Melanocyte of skin (primary cell): ENCODE measurements around the gene SLC25A19. TPM values are rescaled to one million over a fixed set of nuclear protein-coding genes. Genes with fewer than 3 reads are reported as not detected.

Experiments
- total RNA-seq, 2 donors: library from RNA; depleted of rRNA; stranded (reverse); fragments of >200 nt; gene quantifications; 2 replicates each; pipeline ENCODE4 v1.2.3, GENCODE V29; 2012

Gene SLC25A19
- total RNA-seq = 10 to 100 TPM in 1 of 2 donors, 1 to 10 TPM in 1; 4.5 to 11.0 TPM

DNA sequence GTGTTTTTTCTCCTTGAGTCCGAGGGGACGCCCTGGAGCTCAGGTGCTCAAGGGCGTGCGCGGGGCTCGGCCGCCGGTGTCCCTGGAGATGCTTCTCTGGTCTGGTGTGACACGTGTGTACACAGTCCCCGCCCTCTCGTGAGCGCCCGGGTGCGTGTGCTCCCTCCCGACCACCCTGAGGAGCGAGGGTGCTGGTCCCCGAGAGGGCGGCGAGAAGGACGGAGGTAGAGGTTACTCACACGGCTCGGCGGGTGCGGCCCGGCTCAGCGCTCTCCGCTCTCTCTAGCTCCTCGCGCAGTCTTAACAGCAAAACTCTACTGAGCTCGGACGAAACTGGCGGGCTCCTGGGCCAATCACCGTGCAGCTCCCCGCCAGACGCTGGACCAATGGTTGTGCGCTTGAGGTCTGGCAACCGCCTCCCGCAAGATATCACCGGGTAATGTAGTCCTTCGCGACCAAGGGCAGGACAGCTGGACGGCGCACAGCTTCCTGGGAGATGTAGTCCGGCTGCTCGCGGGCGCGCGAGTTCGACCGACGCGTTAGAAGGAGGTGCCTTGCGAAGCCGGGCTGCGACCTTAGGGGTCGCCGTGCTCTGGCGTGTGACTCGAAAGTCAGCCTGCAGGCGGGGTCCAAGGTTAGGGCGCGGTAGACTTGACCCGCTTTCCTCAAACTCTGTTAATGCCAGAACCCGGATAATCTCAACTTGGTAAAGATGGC lies at the start of gene SLC25A19:
TSS of gene SLC25A19 (minus strand) at position 319 of the 717 bp plus-strand sequence. CDS start 2,669 bp downstream, outside the sequence.

DNA sequence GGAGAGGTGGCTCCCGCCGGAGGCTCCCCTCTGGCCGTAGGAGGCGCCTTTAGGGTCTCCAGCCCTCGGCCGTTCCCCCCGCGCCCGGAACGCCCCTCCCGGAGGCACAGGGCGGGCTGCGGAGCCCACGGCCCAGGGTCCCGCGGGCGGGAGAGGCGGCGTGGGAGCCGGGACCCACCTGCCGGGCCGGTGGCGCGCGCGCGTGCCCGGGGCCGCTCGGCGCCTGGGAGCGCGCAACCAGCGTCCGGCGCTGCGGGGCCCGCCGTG lies 18.3 kb downstream of the SLC25A19 start, which contains the start of gene MIF4GD:
TSS of gene MIF4GD (minus strand) at position 266 of the 267 bp plus-strand sequence. CDS start 1,036 bp downstream, outside the sequence.

DNA sequence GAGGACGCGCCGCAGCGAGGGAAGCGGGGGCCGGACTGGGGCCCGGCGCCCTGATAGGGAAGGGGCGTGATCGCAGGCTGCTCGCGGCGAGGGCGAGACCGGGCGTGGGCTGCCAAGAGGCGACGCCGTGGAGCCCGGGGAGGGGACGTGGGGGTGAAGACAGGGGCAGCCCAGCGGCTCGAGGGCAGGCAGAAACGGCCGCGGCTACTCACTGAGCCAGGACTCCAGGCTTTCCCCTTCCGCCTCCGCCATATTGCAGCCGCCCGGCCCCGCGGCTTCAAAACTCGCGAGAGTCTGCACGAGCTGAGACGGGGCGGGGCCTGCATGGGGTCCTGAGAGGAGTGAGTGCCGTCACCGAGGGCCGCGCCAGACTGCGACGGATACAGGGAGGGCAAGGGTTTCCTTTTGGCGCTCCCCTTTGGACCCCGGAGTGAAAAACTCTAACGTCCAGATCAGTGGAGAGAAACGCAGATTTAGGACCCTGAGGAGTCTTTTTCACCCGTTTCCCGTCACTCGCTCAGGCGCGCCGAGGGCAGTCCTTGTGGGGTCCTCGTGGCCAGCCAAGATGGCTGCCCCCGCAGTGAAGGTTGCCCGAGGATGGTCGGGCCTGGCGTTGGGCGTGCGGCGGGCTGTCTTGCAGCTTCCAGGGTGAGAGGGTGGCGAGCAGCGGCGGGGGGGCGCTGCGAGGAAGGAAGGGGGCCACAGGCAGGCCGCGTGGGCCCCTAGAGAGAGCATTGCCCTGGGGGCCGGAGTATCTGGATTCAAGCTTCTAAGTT lies 27.7 kb downstream of the SLC25A19 start, which contains the start of the genes GGA3 and MRPS7:
TSS of gene GGA3 (minus strand) at position 271 of the 776 bp plus-strand sequence. CDS start at position 252, 19 bp downstream.
TSS of gene MRPS7 (plus strand) at position 544 of the 776 bp plus-strand sequence. CDS start at position 566, 22 bp downstream.

Other genes with a start within 250 kb of the SLC25A19 start
- 100 to 1,000 TPM; 218 to 264 TPM for gene ATP5PD, start 242.5 kb downstream of the SLC25A19 start, total RNA-seq
- 10 to 100 TPM; 16.0 to 20.0 TPM for gene KCTD2, start 242.2 kb downstream of the SLC25A19 start, total RNA-seq
- gene SLC16A5, start 201.5 kb downstream of the SLC25A19 start, total RNA-seq = 10 to 100 TPM; 12.0 to 17.0 TPM
- 1 to 10 TPM; 3.8 to 4.0 TPM for gene ARMC7, start 179.5 kb downstream of the SLC25A19 start, total RNA-seq
- 10 to 100 TPM; 40.3 to 42.6 TPM for gene NT5C, start 157.7 kb downstream of the SLC25A19 start, total RNA-seq
- gene JPT1, start 134.9 kb downstream of the SLC25A19 start, total RNA-seq = 100 to 1,000 TPM; 109 to 238 TPM
- 10 to 100 TPM; 55.1 to 86.6 TPM for gene SUMO2, start 106.5 kb downstream of the SLC25A19 start, total RNA-seq
- 10 to 100 TPM; 36.8 to 59.9 TPM for gene NUP85, start 83.8 kb downstream of the SLC25A19 start, total RNA-seq
- gene GGA3, start 27.8 kb downstream of the SLC25A19 start, total RNA-seq = 10 to 100 TPM; 13.8 to 15.0 TPM
- 10 to 100 TPM; 55.7 to 82.6 TPM for gene MRPS7, start 27.6 kb downstream of the SLC25A19 start, total RNA-seq
- 10 to 100 TPM in 1 of 2 donors, 1 to 10 TPM in 1; 4.7 to 10.7 TPM for gene MIF4GD, start 18.2 kb downstream of the SLC25A19 start, total RNA-seq
- 10 to 100 TPM; 70.5 to 91.6 TPM for gene GRB2, start 116.2 kb upstream of the SLC25A19 start, total RNA-seq
- gene TMEM94, start 167.2 kb upstream of the SLC25A19 start, total RNA-seq = 10 to 100 TPM; 33.0 to 58.5 TPM
- 1 to 10 TPM; 7.7 to 8.9 TPM for gene CASKIN2, start 226.1 kb upstream of the SLC25A19 start, total RNA-seq
- 10 to 100 TPM; 11.0 to 15.0 TPM for gene TSEN54, start 227.1 kb upstream of the SLC25A19 start, total RNA-seq
- 1 to 10 TPM in 1 of 2 donors, under 1 TPM in 1; 0.69 to 2.0 TPM for gene LLGL2, start 236.3 kb upstream of the SLC25A19 start, total RNA-seq